ENCODE measurements around the gene LAMB1.
"Not testable (repeated sequence)": the region's sequence is repeated elsewhere in the genome, so short reads cannot be mapped to it uniquely, and the experiment has no call there.

Gene LAMB1

GRCh38 chr7:107945332-107945731 lies 57.6 kb downstream of the LAMB1 start:
- DNase-seq (ENCODE audit: low spot score): no peak

GRCh38 chr7:107944411-107945169 lies 58.4 kb downstream of the LAMB1 start:
- no peak for DNase-seq (ENCODE audit: low spot score)

GRCh38 chr7:107943018-107943417 lies 59.9 kb downstream of the LAMB1 start:
- DNase-seq (ENCODE audit: low spot score): no peak

GRCh38 chr7:107940951-107941350 lies 62.0 kb downstream of the LAMB1 start:
- no peak for DNase-seq (ENCODE audit: low spot score)

GRCh38 chr7:107939573-107940489 lies 63.1 kb downstream of the LAMB1 start:
- DNase-seq (ENCODE audit: low spot score): no peak

- DNase-seq (ENCODE audit: low spot score): no peak
These were observed 64.3 kb downstream of the LAMB1 start for GRCh38 chr7:107938456-107939250.

GRCh38 chr7:107937531-107937930 lies 65.4 kb downstream of the LAMB1 start:
- DNase-seq (ENCODE audit: low spot score): no peak

- DNase-seq (ENCODE audit: low spot score): no peak
These were observed 66.6 kb downstream of the LAMB1 start for GRCh38 chr7:107936312-107936711.

GRCh38 chr7:107934991-107935770 lies 67.8 kb downstream of the LAMB1 start:
- no peak for DNase-seq (ENCODE audit: low spot score)

- no peak for DNase-seq (ENCODE audit: low spot score)
These were observed 69.5 kb downstream of the LAMB1 start for GRCh38 chr7:107933386-107934013.

GRCh38 chr7:107932805-107933204 lies 70.2 kb downstream of the LAMB1 start:
- no peak for DNase-seq (ENCODE audit: low spot score)

- no peak for DNase-seq (ENCODE audit: low spot score)
These were observed 71.0 kb downstream of the LAMB1 start for GRCh38 chr7:107931740-107932515.

GRCh38 chr7:107926481-107926880 lies 76.5 kb downstream of the LAMB1 start:
- DNase-seq (ENCODE audit: low spot score): no peak

GRCh38 chr7:107924841-107925504 lies 78.0 kb downstream of the LAMB1 start:
- DNase-seq (ENCODE audit: low spot score): no peak

GRCh38 chr7:107922886-107923285 lies 80.1 kb downstream of the LAMB1 start:
- DNase-seq (ENCODE audit: low spot score): no peak

- DNase-seq (ENCODE audit: low spot score): not testable (repeated sequence)
These were observed 81.1 kb downstream of the LAMB1 start for GRCh38 chr7:107921826-107922225.

- DNase-seq (ENCODE audit: low spot score): no peak
These were observed 82.8 kb downstream of the LAMB1 start for GRCh38 chr7:107920048-107920772.

- DNase-seq (ENCODE audit: low spot score): no peak
These were observed 84.0 kb downstream of the LAMB1 start for GRCh38 chr7:107918948-107919347.
